GM18526 (cell line): Measurements from ENCODE around the gene ADAMTS14.

Experiments used
- POLR2A ChIP-seq: IDR thresholded peaks from 3 replicates; pipeline ENCODE4 v1.6.1; 2011; ENCODE audit not compliant: insufficient read length; ENCODE audit errors: extremely low read depth

Gene ADAMTS14

GRCh38 chr10:70761727-70762350 is 89.5 kb downstream of the ADAMTS14 start:
- TF ChIP-seq POLR2A: no peak

DNA sequence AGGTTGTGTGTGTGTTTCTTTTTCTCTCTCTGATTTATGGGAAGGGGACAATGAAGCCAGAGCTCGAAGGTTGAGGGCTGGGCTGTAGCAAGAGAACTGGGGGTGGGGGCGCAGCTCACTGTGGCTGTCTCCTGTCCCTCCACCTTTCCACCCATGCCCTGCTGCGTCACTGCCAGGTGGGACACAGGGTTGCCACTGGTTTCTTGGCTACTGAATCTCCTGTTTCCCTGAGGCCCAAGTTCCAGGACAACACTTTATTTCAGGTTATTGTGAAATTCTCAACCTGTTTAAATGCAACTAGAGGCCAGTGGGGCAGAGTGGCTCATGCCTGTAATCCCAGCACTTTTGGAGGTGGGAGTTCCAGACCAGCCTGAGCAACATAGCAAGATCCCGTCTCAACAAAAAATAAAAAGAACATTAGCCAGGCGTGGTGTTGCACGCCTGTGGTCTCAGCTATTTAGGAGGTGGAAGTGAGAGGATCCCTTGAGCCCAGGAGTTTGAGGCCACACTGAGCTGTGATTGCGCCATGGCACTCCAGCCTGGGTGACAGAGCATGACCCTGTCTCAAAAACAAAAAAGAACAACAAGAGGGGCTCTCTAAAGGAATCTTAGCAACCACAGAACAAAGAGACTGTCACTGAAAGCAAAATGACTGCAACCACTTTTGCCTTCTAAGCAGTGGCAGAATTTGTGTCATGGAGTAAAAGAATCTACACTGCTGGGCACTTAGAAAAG is 90.3 kb downstream of the ADAMTS14 start:
- no peak for TF ChIP-seq POLR2A

- TF ChIP-seq POLR2A: no peak
These were observed 91.3 kb downstream of the ADAMTS14 start for GRCh38 chr10:70763567-70763966.

GRCh38 chr10:70765794-70766594 is 93.7 kb downstream of the ADAMTS14 start:
- no peak for TF ChIP-seq POLR2A

DNA sequence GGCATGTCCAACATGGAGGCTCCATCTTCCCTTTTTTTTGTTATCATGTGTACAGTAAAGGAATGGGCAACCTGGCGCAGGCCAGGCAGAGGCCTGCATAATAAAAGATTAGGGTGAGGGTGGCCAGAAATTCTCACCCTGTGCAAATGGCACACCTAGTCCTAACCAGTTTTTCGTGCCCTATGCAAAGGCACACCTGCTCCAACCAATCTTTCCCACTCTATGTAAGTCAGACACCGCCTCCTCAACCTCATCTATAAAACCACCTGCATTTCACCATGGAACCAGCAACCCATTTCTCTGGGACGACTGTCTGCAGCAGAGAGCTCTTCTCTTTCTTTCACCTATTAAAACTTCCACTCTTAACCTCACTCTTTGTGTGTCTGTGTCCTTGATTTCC is 96.8 kb downstream of the ADAMTS14 start:
- no peak for TF ChIP-seq POLR2A

DNA sequence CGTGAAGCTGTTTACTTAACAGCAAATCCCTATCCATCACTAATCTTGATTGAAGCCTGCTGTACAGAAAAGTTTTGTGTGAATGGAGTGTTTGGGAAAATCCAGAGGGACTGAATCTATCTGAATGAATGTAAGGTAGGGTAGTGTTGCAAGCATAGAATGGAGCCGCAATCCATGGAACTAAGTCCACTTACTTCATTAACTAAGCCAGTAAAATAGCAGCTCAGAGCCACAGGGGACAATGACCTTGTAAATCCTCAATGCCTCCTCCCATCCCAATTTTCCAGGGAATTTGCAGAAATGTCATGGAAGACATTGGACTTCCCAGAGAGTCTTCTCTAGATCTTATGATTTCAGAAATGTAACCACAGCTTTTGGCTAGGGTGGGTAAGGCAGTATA is 97.7 kb downstream of the ADAMTS14 start:
- no peak for TF ChIP-seq POLR2A

DNA sequence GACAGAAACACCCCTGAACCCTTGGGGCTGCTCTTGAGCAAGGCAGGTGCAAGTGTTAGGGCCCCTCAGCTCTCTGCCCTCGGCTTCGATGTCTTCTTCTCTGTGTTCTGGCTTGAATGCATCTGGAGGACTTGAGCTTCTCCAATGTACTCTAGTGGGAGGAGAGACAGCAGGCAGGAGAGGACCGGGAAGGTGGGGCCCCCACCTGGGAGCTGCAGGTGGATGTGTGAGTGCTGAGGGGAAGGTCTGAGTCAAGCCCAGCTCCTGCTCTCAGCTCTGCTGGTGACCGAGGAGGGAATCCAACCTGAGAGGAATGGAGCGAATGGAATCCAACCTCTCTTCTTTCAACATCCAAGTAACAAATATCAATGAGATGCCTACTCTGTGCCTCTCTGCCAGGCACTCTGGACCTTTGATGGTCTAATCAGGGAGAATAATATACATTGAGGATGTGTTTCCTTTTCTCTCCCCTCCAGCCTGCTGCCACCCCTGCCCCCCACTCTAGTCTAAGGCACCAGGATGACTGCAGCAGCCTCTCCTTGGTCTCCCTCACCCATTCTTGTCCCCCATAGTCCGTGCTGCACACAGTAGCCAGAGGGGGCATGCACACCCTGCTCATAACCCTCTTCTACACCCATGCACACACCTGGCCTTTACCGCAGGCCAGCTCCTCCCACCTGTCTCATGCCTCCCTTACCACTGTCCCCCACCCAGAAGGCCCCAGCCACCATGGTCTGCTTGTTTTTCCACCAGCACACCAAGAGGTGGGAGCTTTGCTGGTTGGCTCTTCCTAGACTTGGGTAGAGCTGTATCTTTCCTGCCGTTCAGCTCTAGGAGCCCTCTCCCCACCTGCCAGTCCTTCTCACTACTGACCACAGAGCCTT is 99.2 kb downstream of the ADAMTS14 start:
- TF ChIP-seq POLR2A: no peak

GRCh38 chr10:70772627-70773026 is 100.3 kb downstream of the ADAMTS14 start:
- no peak for TF ChIP-seq POLR2A

DNA sequence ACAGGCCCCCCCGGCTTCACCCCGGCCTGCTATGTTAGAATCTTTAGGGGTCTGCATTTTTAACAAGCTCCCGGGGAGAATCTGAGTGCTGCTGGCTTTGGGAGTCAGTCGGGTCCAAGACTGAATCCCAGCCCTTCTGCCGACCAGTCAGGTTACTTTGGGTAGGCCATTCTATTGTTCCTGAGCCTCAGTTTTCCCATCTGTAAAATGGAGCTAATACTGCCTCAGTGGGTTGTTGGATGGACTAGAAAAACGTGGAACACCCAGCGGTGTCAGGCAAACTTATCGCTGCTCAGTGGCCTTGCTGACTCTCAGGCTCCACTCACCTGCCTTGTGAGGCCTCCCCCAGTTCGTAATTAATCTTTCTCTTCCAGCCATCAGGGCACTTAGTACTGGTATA is 101.2 kb downstream of the ADAMTS14 start:
- no peak for TF ChIP-seq POLR2A

DNA sequence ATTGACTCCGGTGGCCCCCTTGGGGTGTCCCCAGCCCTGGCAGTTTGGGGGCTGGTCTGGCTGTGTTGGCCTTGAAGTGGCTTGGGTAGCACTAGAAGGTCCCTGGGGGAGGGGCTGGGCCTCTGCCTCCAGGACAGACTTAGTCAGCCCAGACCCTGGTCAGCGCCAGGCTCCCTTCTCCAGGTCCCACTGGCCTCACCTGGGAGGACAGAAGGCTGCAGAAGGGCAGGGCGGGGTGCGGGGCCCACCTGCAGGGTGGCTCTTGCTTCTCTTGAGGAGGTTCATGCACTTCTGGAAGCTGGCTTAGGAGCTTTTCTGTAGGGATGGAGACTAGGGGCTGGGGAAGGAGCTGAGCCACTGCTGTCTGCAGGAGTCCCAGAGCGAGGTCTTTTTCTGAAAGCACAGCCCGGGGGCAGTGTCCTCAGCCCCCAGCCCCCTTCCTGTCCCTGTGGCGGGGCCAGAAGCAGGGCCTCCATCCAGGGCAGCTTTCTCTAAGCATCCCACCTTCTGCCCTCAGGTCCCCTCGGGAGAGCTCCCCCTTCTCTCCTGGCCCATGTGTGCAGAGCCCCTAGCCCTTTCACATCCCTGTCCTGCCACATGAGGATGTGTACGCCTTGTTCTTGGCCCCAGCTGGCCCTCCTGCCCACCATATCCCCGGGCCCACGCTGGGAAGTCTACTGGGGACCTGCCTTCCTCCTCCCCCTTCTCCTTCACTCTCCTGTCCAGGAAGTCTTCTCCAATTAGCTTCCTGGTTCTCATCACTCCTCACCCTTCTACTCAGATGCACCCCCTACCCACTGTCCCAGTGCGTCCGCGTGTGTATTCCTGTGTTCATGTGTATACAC is 101.9 kb downstream of the ADAMTS14 start:
- no peak for TF ChIP-seq POLR2A

- no peak for TF ChIP-seq POLR2A
These were observed 102.7 kb downstream of the ADAMTS14 start for GRCh38 chr10:70774810-70775678.

GRCh38 chr10:70775679-70776454 is 103.6 kb downstream of the ADAMTS14 start:
- no peak for TF ChIP-seq POLR2A
